GM23338 (cell line): ENCODE results near the gene ID3.

ENCODE experiments used
- CREB1 ChIP-seq: fragments of 250-450 bp; sonication (Bioruptor Pico); IDR thresholded peaks from 2 replicates; pipeline ENCODE4 v1.5.0; 2020; ENCODE audit warnings: low read depth, mild to moderate bottlenecking, moderate library complexity
- EZH2 ChIP-seq: fragments of 200-600 bp; sonication (generic); IDR thresholded peaks from one replicate; pipeline ENCODE4 v1.8.0; 2017; ENCODE audit warnings: antibody characterized with exemption, mild to moderate bottlenecking, low read depth; ENCODE audit not compliant: unreplicated experiment
- EZH2phosphoT487 ChIP-seq: fragments of 200-600 bp; sonication (generic); IDR thresholded peaks from one replicate; pipeline ENCODE4 v1.8.1; 2018; ENCODE audit warnings: antibody characterized with exemption; ENCODE audit not compliant: unreplicated experiment
- JUNB ChIP-seq: IDR thresholded peaks from one replicate; pipeline ENCODE4 v1.6.1; 2016; ENCODE audit warnings: antibody characterized with exemption; ENCODE audit not compliant: unreplicated experiment
- NANOG ChIP-seq: IDR thresholded peaks from 2 replicates; pipeline ENCODE4 v1.6.1; 2016; ENCODE audit warnings: antibody characterized with exemption, borderline replicate concordance
- POLR2AphosphoS5 ChIP-seq: IDR thresholded peaks from 2 replicates; pipeline ENCODE4 v1.6.1; 2016; ENCODE audit warnings: antibody characterized with exemption, low read depth
- STAT1 ChIP-seq: IDR thresholded peaks from one replicate; pipeline ENCODE4 v1.6.1; 2016; ENCODE audit warnings: antibody characterized with exemption; ENCODE audit not compliant: unreplicated experiment
- ZNF114 ChIP-seq: fragments of 250-450 bp; sonication (Bioruptor Pico); IDR thresholded peaks from 2 replicates; pipeline ENCODE4 v1.5.0; 2020; ENCODE audit warnings: mild to moderate bottlenecking, moderate library complexity
- TF ChIP-seq, protein P1 (sequence below), 2 experiments: fragments of 200-600 bp in 1 of 2; sonication (generic) in 1 of 2; conservative IDR thresholded peaks; 2 replicates each; pipeline versions ENCODE4 v1.5.1 to v1.6.1; 2016 to 2017; ENCODE audit warnings: antibody characterized with exemption in 2 of 2, low read depth in 2 of 2, mild to moderate bottlenecking in 2 of 2, moderate library complexity in 1 of 2
- TF ChIP-seq, protein P2 (sequence below): IDR thresholded peaks from one replicate; pipeline ENCODE4 v1.6.1; 2018; ENCODE audit warnings: antibody characterized with exemption; ENCODE audit not compliant: unreplicated experiment
- TF ChIP-seq, protein P3 (sequence below): fragments of 250-450 bp; sonication (Bioruptor Pico); IDR thresholded peaks from 2 replicates; pipeline ENCODE4 v1.5.0; 2020; ENCODE audit warnings: mild to moderate bottlenecking, moderate library complexity
- TF ChIP-seq, protein P4 (sequence below): IDR thresholded peaks from 2 replicates; pipeline ENCODE4 v1.6.1; 2016; ENCODE audit warnings: antibody characterized with exemption

DNA sequence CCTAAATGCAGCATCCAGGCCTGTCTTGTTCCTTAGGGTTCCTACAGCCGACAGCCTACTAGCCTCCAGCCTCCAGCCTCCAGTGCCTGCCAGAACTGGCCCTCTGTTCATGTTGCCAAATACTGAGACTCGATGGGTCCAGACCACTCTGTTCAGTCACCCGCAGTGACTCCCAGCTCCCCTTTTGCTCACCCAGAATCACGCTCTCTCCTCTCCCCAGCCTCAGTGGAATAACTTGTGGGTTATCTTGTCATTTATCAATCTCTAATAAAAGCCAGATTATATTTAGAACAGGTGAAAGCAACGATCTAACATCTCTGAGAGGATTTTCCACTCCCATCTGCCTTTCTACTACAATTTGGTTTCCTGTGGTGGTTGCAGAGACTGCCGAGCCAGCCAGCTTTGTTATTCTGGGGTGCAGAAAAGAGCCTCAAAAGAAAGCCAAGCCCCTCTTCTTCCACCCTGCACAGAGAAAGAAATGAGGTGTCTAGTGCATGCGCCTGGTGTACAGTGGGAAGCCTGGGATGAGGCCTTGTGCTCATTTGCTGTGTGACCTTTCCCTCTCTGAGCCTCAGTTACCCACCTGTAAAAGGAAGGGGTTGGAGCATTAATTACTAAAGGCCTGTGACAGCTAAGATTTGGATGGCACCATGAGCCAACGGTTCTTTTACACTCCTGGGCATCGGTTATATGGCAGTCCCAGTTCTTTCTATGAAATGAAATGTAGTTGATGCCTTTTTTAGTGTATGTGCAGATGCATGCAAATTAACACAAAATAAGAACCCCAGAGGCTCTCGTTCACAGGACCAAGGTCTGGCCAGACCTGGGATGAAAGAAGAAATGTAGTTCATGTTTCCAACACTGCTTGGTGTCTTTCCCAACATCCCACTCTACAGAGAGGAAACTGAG is 42.9 kb upstream of the ID3 start:
- TF ChIP-seq JUNB = no peak
- TF ChIP-seq, protein P1, sequence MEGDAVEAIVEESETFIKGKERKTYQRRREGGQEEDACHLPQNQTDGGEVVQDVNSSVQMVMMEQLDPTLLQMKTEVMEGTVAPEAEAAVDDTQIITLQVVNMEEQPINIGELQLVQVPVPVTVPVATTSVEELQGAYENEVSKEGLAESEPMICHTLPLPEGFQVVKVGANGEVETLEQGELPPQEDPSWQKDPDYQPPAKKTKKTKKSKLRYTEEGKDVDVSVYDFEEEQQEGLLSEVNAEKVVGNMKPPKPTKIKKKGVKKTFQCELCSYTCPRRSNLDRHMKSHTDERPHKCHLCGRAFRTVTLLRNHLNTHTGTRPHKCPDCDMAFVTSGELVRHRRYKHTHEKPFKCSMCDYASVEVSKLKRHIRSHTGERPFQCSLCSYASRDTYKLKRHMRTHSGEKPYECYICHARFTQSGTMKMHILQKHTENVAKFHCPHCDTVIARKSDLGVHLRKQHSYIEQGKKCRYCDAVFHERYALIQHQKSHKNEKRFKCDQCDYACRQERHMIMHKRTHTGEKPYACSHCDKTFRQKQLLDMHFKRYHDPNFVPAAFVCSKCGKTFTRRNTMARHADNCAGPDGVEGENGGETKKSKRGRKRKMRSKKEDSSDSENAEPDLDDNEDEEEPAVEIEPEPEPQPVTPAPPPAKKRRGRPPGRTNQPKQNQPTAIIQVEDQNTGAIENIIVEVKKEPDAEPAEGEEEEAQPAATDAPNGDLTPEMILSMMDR (conservative IDR thresholded peaks at IDR 0.05; ENCODE audit: low read depth in 2 of 2) = no peak
- TF ChIP-seq, protein P2, sequence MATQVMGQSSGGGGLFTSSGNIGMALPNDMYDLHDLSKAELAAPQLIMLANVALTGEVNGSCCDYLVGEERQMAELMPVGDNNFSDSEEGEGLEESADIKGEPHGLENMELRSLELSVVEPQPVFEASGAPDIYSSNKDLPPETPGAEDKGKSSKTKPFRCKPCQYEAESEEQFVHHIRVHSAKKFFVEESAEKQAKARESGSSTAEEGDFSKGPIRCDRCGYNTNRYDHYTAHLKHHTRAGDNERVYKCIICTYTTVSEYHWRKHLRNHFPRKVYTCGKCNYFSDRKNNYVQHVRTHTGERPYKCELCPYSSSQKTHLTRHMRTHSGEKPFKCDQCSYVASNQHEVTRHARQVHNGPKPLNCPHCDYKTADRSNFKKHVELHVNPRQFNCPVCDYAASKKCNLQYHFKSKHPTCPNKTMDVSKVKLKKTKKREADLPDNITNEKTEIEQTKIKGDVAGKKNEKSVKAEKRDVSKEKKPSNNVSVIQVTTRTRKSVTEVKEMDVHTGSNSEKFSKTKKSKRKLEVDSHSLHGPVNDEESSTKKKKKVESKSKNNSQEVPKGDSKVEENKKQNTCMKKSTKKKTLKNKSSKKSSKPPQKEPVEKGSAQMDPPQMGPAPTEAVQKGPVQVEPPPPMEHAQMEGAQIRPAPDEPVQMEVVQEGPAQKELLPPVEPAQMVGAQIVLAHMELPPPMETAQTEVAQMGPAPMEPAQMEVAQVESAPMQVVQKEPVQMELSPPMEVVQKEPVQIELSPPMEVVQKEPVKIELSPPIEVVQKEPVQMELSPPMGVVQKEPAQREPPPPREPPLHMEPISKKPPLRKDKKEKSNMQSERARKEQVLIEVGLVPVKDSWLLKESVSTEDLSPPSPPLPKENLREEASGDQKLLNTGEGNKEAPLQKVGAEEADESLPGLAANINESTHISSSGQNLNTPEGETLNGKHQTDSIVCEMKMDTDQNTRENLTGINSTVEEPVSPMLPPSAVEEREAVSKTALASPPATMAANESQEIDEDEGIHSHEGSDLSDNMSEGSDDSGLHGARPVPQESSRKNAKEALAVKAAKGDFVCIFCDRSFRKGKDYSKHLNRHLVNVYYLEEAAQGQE = no peak
- TF ChIP-seq EZH2phosphoT487 = no peak
- no peak for TF ChIP-seq STAT1
- no peak for TF ChIP-seq CREB1
- no peak for TF ChIP-seq EZH2
- no peak for TF ChIP-seq POLR2AphosphoS5
- no peak for TF ChIP-seq NANOG
- TF ChIP-seq, protein P3, sequence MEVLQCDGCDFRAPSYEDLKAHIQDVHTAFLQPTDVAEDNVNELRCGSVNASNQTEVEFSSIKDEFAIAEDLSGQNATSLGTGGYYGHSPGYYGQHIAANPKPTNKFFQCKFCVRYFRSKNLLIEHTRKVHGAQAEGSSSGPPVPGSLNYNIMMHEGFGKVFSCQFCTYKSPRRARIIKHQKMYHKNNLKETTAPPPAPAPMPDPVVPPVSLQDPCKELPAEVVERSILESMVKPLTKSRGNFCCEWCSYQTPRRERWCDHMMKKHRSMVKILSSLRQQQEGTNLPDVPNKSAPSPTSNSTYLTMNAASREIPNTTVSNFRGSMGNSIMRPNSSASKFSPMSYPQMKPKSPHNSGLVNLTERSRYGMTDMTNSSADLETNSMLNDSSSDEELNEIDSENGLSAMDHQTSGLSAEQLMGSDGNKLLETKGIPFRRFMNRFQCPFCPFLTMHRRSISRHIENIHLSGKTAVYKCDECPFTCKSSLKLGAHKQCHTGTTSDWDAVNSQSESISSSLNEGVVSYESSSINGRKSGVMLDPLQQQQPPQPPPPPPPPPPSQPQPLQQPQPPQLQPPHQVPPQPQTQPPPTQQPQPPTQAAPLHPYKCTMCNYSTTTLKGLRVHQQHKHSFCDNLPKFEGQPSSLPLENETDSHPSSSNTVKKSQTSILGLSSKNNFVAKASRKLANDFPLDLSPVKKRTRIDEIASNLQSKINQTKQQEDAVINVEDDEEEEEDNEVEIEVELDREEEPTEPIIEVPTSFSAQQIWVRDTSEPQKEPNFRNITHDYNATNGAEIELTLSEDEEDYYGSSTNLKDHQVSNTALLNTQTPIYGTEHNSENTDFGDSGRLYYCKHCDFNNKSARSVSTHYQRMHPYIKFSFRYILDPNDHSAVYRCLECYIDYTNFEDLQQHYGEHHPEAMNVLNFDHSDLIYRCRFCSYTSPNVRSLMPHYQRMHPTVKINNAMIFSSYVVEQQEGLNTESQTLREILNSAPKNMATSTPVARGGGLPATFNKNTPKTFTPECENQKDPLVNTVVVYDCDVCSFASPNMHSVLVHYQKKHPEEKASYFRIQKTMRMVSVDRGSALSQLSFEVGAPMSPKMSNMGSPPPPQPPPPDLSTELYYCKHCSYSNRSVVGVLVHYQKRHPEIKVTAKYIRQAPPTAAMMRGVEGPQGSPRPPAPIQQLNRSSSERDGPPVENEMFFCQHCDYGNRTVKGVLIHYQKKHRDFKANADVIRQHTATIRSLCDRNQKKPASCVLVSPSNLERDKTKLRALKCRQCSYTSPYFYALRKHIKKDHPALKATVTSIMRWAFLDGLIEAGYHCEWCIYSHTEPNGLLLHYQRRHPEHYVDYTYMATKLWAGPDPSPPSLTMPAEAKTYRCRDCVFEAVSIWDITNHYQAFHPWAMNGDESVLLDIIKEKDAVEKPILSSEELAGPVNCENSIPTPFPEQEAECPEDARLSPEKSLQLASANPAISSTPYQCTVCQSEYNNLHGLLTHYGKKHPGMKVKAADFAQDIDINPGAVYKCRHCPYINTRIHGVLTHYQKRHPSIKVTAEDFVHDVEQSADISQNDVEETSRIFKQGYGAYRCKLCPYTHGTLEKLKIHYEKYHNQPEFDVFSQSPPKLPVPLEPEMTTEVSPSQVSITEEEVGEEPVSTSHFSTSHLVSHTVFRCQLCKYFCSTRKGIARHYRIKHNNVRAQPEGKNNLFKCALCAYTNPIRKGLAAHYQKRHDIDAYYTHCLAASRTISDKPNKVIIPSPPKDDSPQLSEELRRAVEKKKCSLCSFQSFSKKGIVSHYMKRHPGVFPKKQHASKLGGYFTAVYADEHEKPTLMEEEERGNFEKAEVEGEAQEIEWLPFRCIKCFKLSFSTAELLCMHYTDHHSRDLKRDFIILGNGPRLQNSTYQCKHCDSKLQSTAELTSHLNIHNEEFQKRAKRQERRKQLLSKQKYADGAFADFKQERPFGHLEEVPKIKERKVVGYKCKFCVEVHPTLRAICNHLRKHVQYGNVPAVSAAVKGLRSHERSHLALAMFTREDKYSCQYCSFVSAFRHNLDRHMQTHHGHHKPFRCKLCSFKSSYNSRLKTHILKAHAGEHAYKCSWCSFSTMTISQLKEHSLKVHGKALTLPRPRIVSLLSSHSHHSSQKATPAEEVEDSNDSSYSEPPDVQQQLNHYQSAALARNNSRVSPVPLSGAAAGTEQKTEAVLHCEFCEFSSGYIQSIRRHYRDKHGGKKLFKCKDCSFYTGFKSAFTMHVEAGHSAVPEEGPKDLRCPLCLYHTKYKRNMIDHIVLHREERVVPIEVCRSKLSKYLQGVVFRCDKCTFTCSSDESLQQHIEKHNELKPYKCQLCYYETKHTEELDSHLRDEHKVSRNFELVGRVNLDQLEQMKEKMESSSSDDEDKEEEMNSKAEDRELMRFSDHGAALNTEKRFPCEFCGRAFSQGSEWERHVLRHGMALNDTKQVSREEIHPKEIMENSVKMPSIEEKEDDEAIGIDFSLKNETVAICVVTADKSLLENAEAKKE = no peak
- no peak for TF ChIP-seq ZNF114 (CRISPR knock-in tag)
- TF ChIP-seq, protein P4, sequence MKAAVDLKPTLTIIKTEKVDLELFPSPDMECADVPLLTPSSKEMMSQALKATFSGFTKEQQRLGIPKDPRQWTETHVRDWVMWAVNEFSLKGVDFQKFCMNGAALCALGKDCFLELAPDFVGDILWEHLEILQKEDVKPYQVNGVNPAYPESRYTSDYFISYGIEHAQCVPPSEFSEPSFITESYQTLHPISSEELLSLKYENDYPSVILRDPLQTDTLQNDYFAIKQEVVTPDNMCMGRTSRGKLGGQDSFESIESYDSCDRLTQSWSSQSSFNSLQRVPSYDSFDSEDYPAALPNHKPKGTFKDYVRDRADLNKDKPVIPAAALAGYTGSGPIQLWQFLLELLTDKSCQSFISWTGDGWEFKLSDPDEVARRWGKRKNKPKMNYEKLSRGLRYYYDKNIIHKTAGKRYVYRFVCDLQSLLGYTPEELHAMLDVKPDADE = no peak
